IPS-NIHi7 (cell line): ENCODE results near the gene SRC.

ENCODE experiments used
- DNase-seq: peaks from one replicate; pipeline ENCODE4 v3.0.0; 2012; ENCODE audit warnings: mixed read lengths; ENCODE audit errors: extremely low spot score

Gene SRC

GRCh38 chr20:37395410-37395797, 49.5 kb downstream of the SRC start:
- no peak for DNase-seq

GRCh38 chr20:37395921-37396415, 50.0 kb downstream of the SRC start:
- peak; percentile 74 for DNase-seq

- peak; percentile 89 for DNase-seq
These were observed 50.6 kb downstream of the SRC start for GRCh38 chr20:37396416-37397075.

- no peak for DNase-seq
These were observed 51.4 kb downstream of the SRC start for GRCh38 chr20:37397076-37397953.

- no peak for DNase-seq
These were observed 52.2 kb downstream of the SRC start for GRCh38 chr20:37397954-37398749.

- DNase-seq, result no peak
These were observed 53.0 kb downstream of the SRC start for GRCh38 chr20:37398750-37399621.

- DNase-seq, result no peak
These were observed 55.5 kb downstream of the SRC start for GRCh38 chr20:37401282-37401929.

GRCh38 chr20:37401930-37402675, 56.2 kb downstream of the SRC start:
- no peak for DNase-seq

- DNase-seq, result no peak
These were observed 57.4 kb downstream of the SRC start for GRCh38 chr20:37403107-37404033.

- no peak for DNase-seq
These were observed 58.5 kb downstream of the SRC start for GRCh38 chr20:37404461-37404890.

GRCh38 chr20:37405351-37405897, 59.5 kb downstream of the SRC start:
- no peak for DNase-seq

- peak; percentile 86 for DNase-seq
These were observed 60.4 kb downstream of the SRC start for GRCh38 chr20:37406010-37406998.

GRCh38 chr20:37407019-37407566, 61.2 kb downstream of the SRC start:
- DNase-seq, result no peak

- no peak for DNase-seq
These were observed 61.6 kb downstream of the SRC start for GRCh38 chr20:37407573-37408002.

- no peak for DNase-seq
These were observed 62.6 kb downstream of the SRC start for GRCh38 chr20:37408302-37409193.
